Measurements from ENCODE around the gene VPS39.

- TF ChIP-seq CTCF (IDR thresholded peaks at IDR 0.05; ENCODE audit: low read depth, low read length) (no peak), EZH2phosphoT487 (IDR thresholded peaks at IDR 0.05; ENCODE audit: low read depth) (no peak)
Observed at GRCh38 chr15:42110367-42110766, 97.7 kb downstream of the VPS39 start.
